Spleen (tissue), 7 donors: ENCODE data around the gene MCC.

Source experiments
- CTCF ChIP-seq, 11 experiments: fragments of 200-600 bp in 7 of 11; fragments of 450-650 bp in 4 of 11; sonication (generic) in 4 of 11; IDR thresholded peaks in 8 of 11; conservative IDR thresholded peaks in 3 of 11; 1 replicate in 7 of 11; 2 replicates in 4 of 11; pipeline versions ENCODE4 v1.4.0 to v1.8.0; 2016 to 2021; ENCODE audit warnings: antibody characterized with exemption in 11 of 11, inconsistent platforms in 4 of 11, mild to moderate bottlenecking in 1 of 11
- POLR2A ChIP-seq, 3 donors: fragments of 450-650 bp; IDR thresholded peaks; one replicate each; pipeline ENCODE4 v1.5.1; 2017; ENCODE audit warnings: antibody characterized with exemption in 3 of 3, mild to moderate bottlenecking in 1 of 3
- POLR2AphosphoS5 ChIP-seq, 3 donors: sonication (generic); formaldehyde crosslinking; IDR thresholded peaks; one replicate each; pipeline ENCODE4 v1.5.1; 2017; ENCODE audit warnings: antibody characterized with exemption in 3 of 3
- donor health status: DM: no; HTN: no; CAD: no; lungs with moderate emphysema.
- donor health status: DM: no; HTN: no; CAD: no.
- donor health status: DM: no; HTN: no; CAD: no.

GRCh38 chr5:113425909-113426308 is 62.3 kb downstream of the MCC start:
- TF ChIP-seq POLR2AphosphoS5 (IDR thresholded peaks at IDR 0.05) (no peak), CTCF (IDR thresholded peaks at IDR 0.05 in 8 of 11, conservative IDR thresholded peaks at IDR 0.05 in 3 of 11) (no peak), POLR2A (IDR thresholded peaks at IDR 0.05) (no peak)
